Lung (tissue), 12 donors: ENCODE data around the gene FAM217B. TPM values are rescaled to one million over a fixed set of nuclear protein-coding genes. Genes with fewer than 3 reads are reported as not detected.

Source experiments
- ATAC-seq: fragments of 200-7000 bp; cut with Tn5 transposase; one replicate; pipeline ENCODE4 v1.9.1; 2020; ENCODE audit warnings: moderate number of reproducible peaks; ENCODE audit not compliant: insufficient read depth, low FRiP score
- DNase-seq, 3 donors: peaks; one replicate each; pipeline ENCODE4 v3.0.0-alpha.2; 2013 to 2017
- H3K27ac ChIP-seq, 2 donors: one replicate each; pipeline ENCODE4 v1.5.1; 2013; ENCODE audit warnings: mild to moderate bottlenecking in 2 of 2, moderate library complexity in 2 of 2, control low read depth in 1 of 2, inconsistent platforms in 1 of 2, low read depth in 1 of 2, low read length in 1 of 2
- H3K27me3 ChIP-seq, 3 donors: one replicate each; pipeline ENCODE4 v1.5.1; 2013; ENCODE audit warnings: low read length in 2 of 3; ENCODE audit not compliant: control insufficient read depth in 3 of 3, insufficient read depth in 3 of 3
- H3K36me3 ChIP-seq, 4 donors: one replicate each; pipeline ENCODE4 v1.5.1; 2013; ENCODE audit warnings: low read length in 4 of 4, mild to moderate bottlenecking in 1 of 4, moderate library complexity in 1 of 4; ENCODE audit not compliant: control insufficient read depth in 4 of 4, insufficient read depth in 4 of 4
- H3K4me1 ChIP-seq, 5 donors: one replicate each; pipeline ENCODE4 v1.5.1; 2013; ENCODE audit warnings: low read length in 5 of 5, mild to moderate bottlenecking in 2 of 5, moderate library complexity in 1 of 5; ENCODE audit not compliant: control insufficient read depth in 5 of 5, insufficient read depth in 5 of 5
- H3K4me3 ChIP-seq: one replicate; pipeline ENCODE4 v1.5.1; 2013; ENCODE audit warnings: mild to moderate bottlenecking, control low read depth, moderate library complexity
- H3K9ac ChIP-seq, 2 donors: one replicate each; pipeline ENCODE4 v1.5.1; 2013; ENCODE audit warnings: low read length in 2 of 2, control low read depth in 1 of 2; ENCODE audit not compliant: insufficient read depth in 1 of 2
- H3K9me3 ChIP-seq, 4 donors: one replicate each; pipeline ENCODE4 v1.5.1; 2013; ENCODE audit warnings: low read length in 3 of 4, mild to moderate bottlenecking in 1 of 4, moderate library complexity in 1 of 4; ENCODE audit not compliant: control insufficient read depth in 4 of 4, insufficient read depth in 3 of 4
- CTCF ChIP-seq: IDR thresholded peaks from 2 replicates; pipeline ENCODE4 v1.5.1; 2012; ENCODE audit warnings: mild to moderate bottlenecking; ENCODE audit errors: control extremely low read depth, extremely low read depth
- WGBS, 2 donors: extraction: QIAGEN DNeasy Blood & Tissue Kit; methylation state at CpG; one replicate each; pipeline ENCODE4 v1.1.7; 2013; 5-methylcytosine and 5-hydroxymethylcytosine counted together
- polyA plus RNA-seq, 2 donors: library from polyadenylated mRNA; stranded (reverse); fragments of 200-250 nt; gene quantifications; one replicate each; pipeline ENCODE4 v1.2.1, GENCODE V29; 2013
- total RNA-seq, 2 donors: library from RNA; depleted of rRNA in 1 of 2; stranded (reverse); fragments of >200 nt in 1 of 2; gene quantifications; one replicate each; pipeline ENCODE4 v1.2.1, GENCODE V29; 2014 to 2021
- donor health status: control.
- donor health status: control.
- donor health status: Bipolar disorder and iron deficiency.
- donor health status: healthy.
- donor health status: DM: yes; HTN: yes; CAD: no.

The FAM217B gene
- total and polyA plus RNA-seq, 4 donors = 4.9 to 18.5 (median 10.2) TPM

DNA sequence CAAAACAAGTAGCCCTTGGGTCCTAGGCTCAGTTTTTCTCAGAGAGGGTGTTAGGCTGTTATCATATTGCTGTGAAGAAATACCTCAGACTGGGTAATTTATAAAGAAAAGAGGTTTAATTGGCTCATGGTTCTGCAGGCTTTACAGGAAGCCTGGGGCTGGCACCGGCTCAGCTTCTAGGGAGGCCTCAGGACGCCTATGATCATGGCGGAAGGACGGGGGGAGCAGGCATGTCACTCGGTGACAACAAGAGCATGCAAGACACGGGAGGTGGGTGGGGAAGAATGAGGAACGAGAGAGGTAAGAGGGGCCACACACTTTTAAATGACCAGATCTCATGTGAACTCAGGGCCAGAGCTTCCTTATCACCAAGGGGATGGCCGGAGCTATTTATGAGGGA lies 45.0 kb downstream of the FAM217B start:
- H3K4me3 ChIP-seq = no peak overlapping the region
- no peak overlapping the region for H3K9ac ChIP-seq
- DNase-seq (no peak), ATAC-seq (no peak)
- H3K27ac ChIP-seq = peak overlapping the region in 1 of 2 donors; percentile 17
- H3K27me3 ChIP-seq = no peaks in the 10 kb centered on the region
- H3K4me1 ChIP-seq = peaks cover 0 to 11% (median 0%) of the 10 kb centered on the region in 5 donors
- no peaks in the 10 kb centered on the region for H3K9me3 ChIP-seq
- TF ChIP-seq CTCF = no peak
- WGBS, 2 donors = 34 to 81% methylated on average over 8 of the region's 8 CpGs
- peaks cover 0 to 1% (median 0%) of the 10 kb centered on the region in 4 donors for H3K36me3 ChIP-seq

- H3K4me1 ChIP-seq = peaks cover 0 to 11% (median 0%) of the 10 kb centered on the region in 5 donors
- no peaks in the 10 kb centered on the region for H3K9me3 ChIP-seq
- no peak for DNase-seq
- no peaks in the 10 kb centered on the region for H3K27me3 ChIP-seq
- H3K4me3 ChIP-seq = no peak overlapping the region
- WGBS, 2 donors = 80 to 91% methylated on average over 3 of the region's 3 CpGs
- no peak overlapping the region for H3K9ac ChIP-seq
- no peak for TF ChIP-seq CTCF
- peaks cover 0 to 1% (median 0%) of the 10 kb centered on the region in 4 donors for H3K36me3 ChIP-seq
- ATAC-seq = no peak
- no peak overlapping the region for H3K27ac ChIP-seq
These were observed 45.7 kb downstream of the FAM217B start for GRCh38 chr20:59985864-59986263.

DNA sequence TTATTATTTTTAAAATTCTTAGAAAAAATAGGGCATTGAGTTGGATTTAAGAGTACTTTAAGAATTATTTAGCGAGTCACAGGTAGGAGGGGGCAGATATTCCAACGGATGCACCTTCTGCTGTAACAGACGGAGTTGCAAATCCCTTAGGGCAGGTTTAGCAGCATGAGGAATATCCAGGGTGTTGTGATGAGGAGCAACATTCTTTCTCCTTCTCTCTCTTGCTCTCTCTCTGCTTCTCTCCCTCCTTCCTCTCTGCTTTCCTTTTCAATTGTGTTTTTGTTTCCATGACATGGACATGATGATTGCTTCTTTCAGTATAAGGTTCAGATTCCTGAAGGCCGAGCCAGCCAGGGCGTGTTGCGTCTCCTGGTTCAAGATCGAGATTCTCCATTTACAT lies 46.9 kb downstream of the FAM217B start:
- Histone ChIP-seq H3K9me3 (no peaks in the 10 kb centered on the region), H3K4me1 (peaks cover 0 to 21% (median 0%) of the 10 kb centered on the region in 5 donors), H3K9ac (no peak overlapping the region), H3K27me3 (no peaks in the 10 kb centered on the region), H3K4me3 (no peak overlapping the region), H3K36me3 (peaks cover 0 to 1% (median 0%) of the 10 kb centered on the region in 4 donors), H3K27ac (no peak overlapping the region)
- no peak for DNase-seq
- TF ChIP-seq CTCF = no peak
- ATAC-seq = no peak
- 92 to 94% methylated on average over 7 of the region's 7 CpGs for WGBS, 2 donors

- ATAC-seq = peak; percentile 58
- Histone ChIP-seq H3K9ac (no peak overlapping the region), H3K4me3 (no peak overlapping the region), H3K27ac (no peak overlapping the region), H3K27me3 (no peaks in the 10 kb centered on the region), H3K36me3 (peaks cover 0 to 1% (median 0%) of the 10 kb centered on the region in 4 donors), H3K9me3 (no peaks in the 10 kb centered on the region), H3K4me1 (peaks cover 0 to 18% (median 7%) of the 10 kb centered on the region in 5 donors)
- DNase-seq = no peak
- no peak for TF ChIP-seq CTCF
- 62 to 81% methylated on average over 5 of the region's 5 CpGs for WGBS, 2 donors
These were observed 48.0 kb downstream of the FAM217B start for GRCh38 chr20:59988141-59988540.
